Stomach (tissue), 4 donors: ENCODE measurements around the gene DRC1.

ENCODE experiments used
- POLR2A ChIP-seq, 4 donors: fragments of 450-650 bp; IDR thresholded peaks; one replicate each; pipeline ENCODE4 v1.6.1; 2016; ENCODE audit warnings: antibody characterized with exemption in 4 of 4, control low read depth in 2 of 4, mild to moderate bottlenecking in 1 of 4, moderate library complexity in 1 of 4
- POLR2AphosphoS5 ChIP-seq, 3 donors: sonication (generic); formaldehyde crosslinking; IDR thresholded peaks; one replicate each; pipeline ENCODE4 v1.6.1; 2016; ENCODE audit warnings: antibody characterized with exemption in 3 of 3
- TF ChIP-seq, protein P1 (sequence below), 7 experiments: fragments of 450-650 bp in 4 of 7; fragments of 200-600 bp in 3 of 7; sonication (generic) in 3 of 7; IDR thresholded peaks; one replicate each; pipeline ENCODE4 v1.5.1; 2016 to 2019; ENCODE audit warnings: antibody characterized with exemption in 7 of 7, control low read depth in 2 of 7, mild to moderate bottlenecking in 1 of 7

DNA sequence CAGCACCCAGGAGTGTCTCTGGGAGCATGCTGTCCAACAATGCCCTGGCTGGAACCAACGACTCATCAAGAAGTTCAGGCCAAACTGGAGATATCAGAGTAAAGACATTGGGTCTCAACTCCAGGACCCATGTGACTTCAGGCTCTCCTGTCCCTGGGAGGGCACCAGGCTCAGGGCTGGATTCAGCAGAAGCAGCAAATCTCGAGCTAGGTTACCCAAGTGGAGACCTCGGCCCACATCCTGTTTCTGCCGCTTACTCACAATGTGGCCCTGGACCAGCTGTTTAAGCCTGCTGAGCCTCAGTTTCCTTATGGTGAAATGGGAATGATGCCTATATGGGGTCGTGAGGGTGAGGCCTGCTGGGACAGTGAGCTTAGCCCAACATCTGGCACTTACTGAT lies 85.5 kb downstream of the DRC1 start:
- TF ChIP-seq, protein P1, sequence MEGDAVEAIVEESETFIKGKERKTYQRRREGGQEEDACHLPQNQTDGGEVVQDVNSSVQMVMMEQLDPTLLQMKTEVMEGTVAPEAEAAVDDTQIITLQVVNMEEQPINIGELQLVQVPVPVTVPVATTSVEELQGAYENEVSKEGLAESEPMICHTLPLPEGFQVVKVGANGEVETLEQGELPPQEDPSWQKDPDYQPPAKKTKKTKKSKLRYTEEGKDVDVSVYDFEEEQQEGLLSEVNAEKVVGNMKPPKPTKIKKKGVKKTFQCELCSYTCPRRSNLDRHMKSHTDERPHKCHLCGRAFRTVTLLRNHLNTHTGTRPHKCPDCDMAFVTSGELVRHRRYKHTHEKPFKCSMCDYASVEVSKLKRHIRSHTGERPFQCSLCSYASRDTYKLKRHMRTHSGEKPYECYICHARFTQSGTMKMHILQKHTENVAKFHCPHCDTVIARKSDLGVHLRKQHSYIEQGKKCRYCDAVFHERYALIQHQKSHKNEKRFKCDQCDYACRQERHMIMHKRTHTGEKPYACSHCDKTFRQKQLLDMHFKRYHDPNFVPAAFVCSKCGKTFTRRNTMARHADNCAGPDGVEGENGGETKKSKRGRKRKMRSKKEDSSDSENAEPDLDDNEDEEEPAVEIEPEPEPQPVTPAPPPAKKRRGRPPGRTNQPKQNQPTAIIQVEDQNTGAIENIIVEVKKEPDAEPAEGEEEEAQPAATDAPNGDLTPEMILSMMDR (IDR thresholded peaks at IDR 0.05) = no peak
- TF ChIP-seq POLR2A (IDR thresholded peaks at IDR 0.05) = no peak
- no peak for TF ChIP-seq POLR2AphosphoS5 (IDR thresholded peaks at IDR 0.05)
